Body of pancreas (tissue), 4 donors: ENCODE results near the gene DMXL1. TPM values are rescaled to one million over a fixed set of nuclear protein-coding genes. Genes with fewer than 3 reads are reported as not detected.

ENCODE experiments used
- ATAC-seq: fragments of 150-250 bp; one replicate; pipeline ENCODE4 v1.9.1; 2016
- DNase-seq, 4 donors: peaks; one replicate each; pipeline ENCODE4 v3.0.0-alpha.2; 2019
- H3K27ac ChIP-seq, 4 donors: fragments of 200-600 bp; sonication (generic); 1 replicate in 3 of 4; 2 replicates in 1 of 4; pipeline versions ENCODE4 v1.5.1 to v1.6.1; 2016 to 2019; ENCODE audit warnings: mild to moderate bottlenecking in 1 of 4, mixed read lengths in 1 of 4, moderate library complexity in 1 of 4
- H3K27me3 ChIP-seq, 2 donors: fragments of 200-600 bp; sonication (generic); one replicate each; pipeline ENCODE4 v1.6.0; 2016; ENCODE audit warnings: mild to moderate bottlenecking in 1 of 2
- H3K36me3 ChIP-seq, 2 donors: fragments of 200-600 bp; sonication (generic); replicated peaks in 1 of 2; 2 replicates each; pipeline ENCODE4 v1.5.1; 2016; ENCODE audit warnings: low read depth in 2 of 2; ENCODE audit not compliant: insufficient read depth in 1 of 2
- H3K4me1 ChIP-seq: fragments of 200-600 bp; sonication (generic); one replicate; pipeline ENCODE4 v1.6.0; 2016
- H3K4me3 ChIP-seq, 2 donors: fragments of 200-600 bp; sonication (generic); 1 replicate in 1 of 2; 2 replicates in 1 of 2; pipeline ENCODE4 v1.5.1; 2016 to 2019
- H3K9me3 ChIP-seq, 3 donors: fragments of 200-600 bp; sonication (generic); 1 replicate in 2 of 3; 2 replicates in 1 of 3; pipeline ENCODE4 v1.5.1; 2016
- POLR2A ChIP-seq, 3 donors: fragments of 450-650 bp; IDR thresholded peaks; one replicate each; pipeline ENCODE4 v1.6.1; 2016; ENCODE audit warnings: antibody characterized with exemption in 3 of 3, mild to moderate bottlenecking in 2 of 3
- WGBS, 2 donors: methylation state at CpG; one replicate each; pipeline ENCODE4 v1.1.5; 2017; 5-methylcytosine and 5-hydroxymethylcytosine counted together
- intact Hi-C: fragments of 100-400 bp; cut with DNase I; formaldehyde crosslinking; loops from one replicate; pipeline ENCODE4 v1.15.1; 2023
- total RNA-seq, 2 donors: library from RNA; depleted of rRNA; stranded (reverse); fragments of >200 nt; gene quantifications; one replicate each; pipeline ENCODE4 v1.1.0, GENCODE V29; 2016
- TF ChIP-seq, protein P1 (sequence below), 7 experiments: fragments of 450-650 bp in 4 of 7; fragments of 200-600 bp in 3 of 7; sonication (generic) in 3 of 7; IDR thresholded peaks; one replicate each; pipeline ENCODE4 v1.5.1; 2016 to 2019; ENCODE audit warnings: antibody characterized with exemption in 7 of 7

DMXL1 gene
- total RNA-seq, 2 donors from 2014 or later: 40.0 to 64.9 TPM

DNA sequence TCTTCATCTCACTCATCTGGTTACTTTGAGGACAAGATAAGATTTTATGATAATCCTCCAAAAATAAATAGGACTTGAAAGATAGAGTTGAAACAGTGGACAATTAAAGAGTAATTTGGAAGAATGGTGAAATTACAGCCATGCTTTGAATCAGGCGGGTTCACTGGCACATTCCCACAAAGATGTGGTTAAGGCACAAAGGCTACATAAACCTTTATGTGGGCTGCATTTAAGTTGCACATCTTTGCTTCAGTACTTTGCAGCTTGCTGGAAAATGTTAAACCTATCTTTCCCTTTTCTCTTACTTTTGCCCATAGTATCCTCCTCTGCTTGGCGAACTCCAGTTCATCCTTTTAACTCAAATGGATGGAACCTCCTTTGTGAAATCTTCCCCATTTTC, 192.8 kb downstream of the DMXL1 start:
- no peak for DNase-seq
- no peak for ATAC-seq
- H3K36me3 ChIP-seq: no peaks in the 10 kb centered on the region
- H3K27me3 ChIP-seq: no peaks in the 10 kb centered on the region
- WGBS, 2 donors: 96 to 98% methylated on average over 2 of the region's 2 CpGs
- H3K4me1 ChIP-seq: peaks cover 16% of the 10 kb centered on the region
- no peaks in the 10 kb centered on the region for H3K9me3 ChIP-seq
- H3K4me3 ChIP-seq: no peak overlapping the region
- intact Hi-C loops: no loop called here
- H3K27ac ChIP-seq: no peak overlapping the region
- TF ChIP-seq, protein P1, sequence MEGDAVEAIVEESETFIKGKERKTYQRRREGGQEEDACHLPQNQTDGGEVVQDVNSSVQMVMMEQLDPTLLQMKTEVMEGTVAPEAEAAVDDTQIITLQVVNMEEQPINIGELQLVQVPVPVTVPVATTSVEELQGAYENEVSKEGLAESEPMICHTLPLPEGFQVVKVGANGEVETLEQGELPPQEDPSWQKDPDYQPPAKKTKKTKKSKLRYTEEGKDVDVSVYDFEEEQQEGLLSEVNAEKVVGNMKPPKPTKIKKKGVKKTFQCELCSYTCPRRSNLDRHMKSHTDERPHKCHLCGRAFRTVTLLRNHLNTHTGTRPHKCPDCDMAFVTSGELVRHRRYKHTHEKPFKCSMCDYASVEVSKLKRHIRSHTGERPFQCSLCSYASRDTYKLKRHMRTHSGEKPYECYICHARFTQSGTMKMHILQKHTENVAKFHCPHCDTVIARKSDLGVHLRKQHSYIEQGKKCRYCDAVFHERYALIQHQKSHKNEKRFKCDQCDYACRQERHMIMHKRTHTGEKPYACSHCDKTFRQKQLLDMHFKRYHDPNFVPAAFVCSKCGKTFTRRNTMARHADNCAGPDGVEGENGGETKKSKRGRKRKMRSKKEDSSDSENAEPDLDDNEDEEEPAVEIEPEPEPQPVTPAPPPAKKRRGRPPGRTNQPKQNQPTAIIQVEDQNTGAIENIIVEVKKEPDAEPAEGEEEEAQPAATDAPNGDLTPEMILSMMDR (IDR thresholded peaks at IDR 0.05): no peak
- TF ChIP-seq POLR2A (IDR thresholded peaks at IDR 0.05): no peak

DNA sequence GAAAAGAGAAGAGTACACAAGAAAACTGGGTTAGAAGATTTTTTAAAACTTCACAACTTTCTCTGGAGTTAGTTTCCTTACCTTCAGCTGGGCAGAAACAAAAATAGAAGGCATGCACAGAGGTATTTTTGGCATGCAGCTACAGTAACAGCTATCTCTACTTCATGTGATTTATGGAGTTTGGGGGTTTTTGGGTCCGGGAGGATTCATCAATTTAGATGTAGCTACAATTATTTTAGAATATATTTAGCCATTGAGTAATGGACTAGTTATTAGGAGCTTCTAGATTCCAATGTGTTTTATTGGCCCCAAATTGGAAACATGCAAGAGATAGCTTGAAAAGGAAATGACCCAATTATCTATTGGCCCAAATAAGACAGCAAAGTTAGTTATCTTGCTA, 193.3 kb downstream of the DMXL1 start:
- Histone ChIP-seq H3K9me3 (no peaks in the 10 kb centered on the region), H3K36me3 (no peaks in the 10 kb centered on the region), H3K4me3 (no peak overlapping the region), H3K4me1 (peaks cover 16% of the 10 kb centered on the region), H3K27ac (no peak overlapping the region), H3K27me3 (no peaks in the 10 kb centered on the region)
- intact Hi-C loops: no loop called here
- DNase-seq: no peak
- 0% methylated on average over 1 of the region's 1 CpG for WGBS, 2 donors
- ATAC-seq: no peak
- no peak for TF ChIP-seq POLR2A (IDR thresholded peaks at IDR 0.05)

DNA sequence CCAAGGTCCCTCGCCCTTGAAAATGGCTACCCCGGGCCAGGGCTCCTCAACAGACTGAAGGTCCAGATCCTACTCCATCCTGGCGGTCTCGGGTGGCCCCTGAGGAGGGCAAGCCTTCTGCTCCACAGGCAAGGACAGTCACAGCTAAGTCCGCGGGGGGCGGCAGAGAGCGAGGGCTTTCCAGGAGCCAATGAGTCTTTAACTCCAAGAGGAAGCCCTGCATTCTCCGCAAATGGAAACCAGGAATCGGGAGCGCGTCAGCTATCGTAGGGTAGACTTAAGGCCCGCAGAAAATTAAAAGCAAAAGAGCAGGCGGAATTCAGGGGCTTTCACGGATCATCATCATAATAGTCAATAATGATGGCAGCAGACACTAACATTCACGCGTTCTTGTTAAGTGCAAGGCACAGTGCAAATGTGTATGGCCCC, 197.1 kb downstream of the DMXL1 start:
- intact Hi-C loops: no loop called here
- Histone ChIP-seq H3K4me3 (peak overlapping the region; percentile 52 to 54), H3K4me1 (peaks cover 46% of the 10 kb centered on the region), H3K27me3 (no peaks in the 10 kb centered on the region), H3K9me3 (no peaks in the 10 kb centered on the region), H3K27ac (peak overlapping the region; percentile 91 to 95 (median 92)), H3K36me3 (no peaks in the 10 kb centered on the region)
- WGBS, 2 donors: 4 to 13% methylated on average over 10 to 18 of the region's 18 CpGs
- ATAC-seq (peak; percentile 83), DNase-seq (peak; percentile 89 to 95 (median 92))
- TF ChIP-seq, protein P1 (IDR thresholded peaks at IDR 0.05): peak in 5 of 7 experiments; percentile 18 to 66 (median 40)
- TF ChIP-seq POLR2A (IDR thresholded peaks at IDR 0.05): no peak

DNA sequence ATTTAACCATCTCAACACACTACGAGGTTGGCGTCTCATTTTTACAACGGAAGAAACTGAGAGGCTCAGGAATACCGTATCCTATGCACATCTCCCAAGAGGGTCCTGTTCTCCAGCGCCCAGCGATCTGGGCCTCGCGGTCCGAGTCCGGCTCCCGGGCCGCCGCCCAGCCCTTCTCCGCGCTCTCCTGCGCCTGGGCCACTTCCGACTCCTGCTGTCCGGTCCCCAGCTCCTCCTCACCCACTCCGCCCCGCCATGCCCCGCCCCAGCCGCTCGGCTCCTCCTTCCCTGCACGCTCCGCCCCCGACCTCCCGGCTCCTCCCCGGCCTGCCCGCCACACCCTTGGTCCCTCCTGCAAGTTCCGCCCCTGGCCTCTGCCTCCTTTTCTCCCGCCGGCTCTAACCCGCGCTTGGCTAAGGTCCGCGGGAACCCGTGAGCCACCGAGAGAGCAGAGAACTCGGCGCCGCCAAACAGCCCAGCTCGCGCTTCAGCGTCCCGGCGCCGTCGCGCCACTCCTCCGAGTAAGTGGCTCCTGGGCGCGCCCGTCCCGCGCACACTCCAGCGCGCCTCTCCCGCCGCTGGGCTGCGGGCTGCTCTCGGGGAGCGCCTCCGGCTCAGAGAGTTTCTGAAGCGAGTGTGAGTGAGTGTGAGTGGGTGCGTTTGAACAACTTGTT, 197.6 kb downstream of the DMXL1 start:
- DNase-seq (peak; percentile 96 to 98 (median 96)), ATAC-seq (peak; percentile 95)
- Histone ChIP-seq H3K4me3 (peak overlapping the region; percentile 52 to 54), H3K9me3 (no peaks in the 10 kb centered on the region), H3K36me3 (no peaks in the 10 kb centered on the region), H3K4me1 (peaks cover 52% of the 10 kb centered on the region), H3K27me3 (no peaks in the 10 kb centered on the region), H3K27ac (peak overlapping the region; percentile 91 to 95 (median 92))
- TF ChIP-seq POLR2A (IDR thresholded peaks at IDR 0.05): peak; percentile 93 to 98 (median 96)
- TF ChIP-seq, protein P1 (IDR thresholded peaks at IDR 0.05): peak in 2 of 7 experiments; percentile 18 to 32
- 1% methylated on average over 34 to 65 of the region's 65 CpGs for WGBS, 2 donors
- intact Hi-C loops: no loop called here

DNA sequence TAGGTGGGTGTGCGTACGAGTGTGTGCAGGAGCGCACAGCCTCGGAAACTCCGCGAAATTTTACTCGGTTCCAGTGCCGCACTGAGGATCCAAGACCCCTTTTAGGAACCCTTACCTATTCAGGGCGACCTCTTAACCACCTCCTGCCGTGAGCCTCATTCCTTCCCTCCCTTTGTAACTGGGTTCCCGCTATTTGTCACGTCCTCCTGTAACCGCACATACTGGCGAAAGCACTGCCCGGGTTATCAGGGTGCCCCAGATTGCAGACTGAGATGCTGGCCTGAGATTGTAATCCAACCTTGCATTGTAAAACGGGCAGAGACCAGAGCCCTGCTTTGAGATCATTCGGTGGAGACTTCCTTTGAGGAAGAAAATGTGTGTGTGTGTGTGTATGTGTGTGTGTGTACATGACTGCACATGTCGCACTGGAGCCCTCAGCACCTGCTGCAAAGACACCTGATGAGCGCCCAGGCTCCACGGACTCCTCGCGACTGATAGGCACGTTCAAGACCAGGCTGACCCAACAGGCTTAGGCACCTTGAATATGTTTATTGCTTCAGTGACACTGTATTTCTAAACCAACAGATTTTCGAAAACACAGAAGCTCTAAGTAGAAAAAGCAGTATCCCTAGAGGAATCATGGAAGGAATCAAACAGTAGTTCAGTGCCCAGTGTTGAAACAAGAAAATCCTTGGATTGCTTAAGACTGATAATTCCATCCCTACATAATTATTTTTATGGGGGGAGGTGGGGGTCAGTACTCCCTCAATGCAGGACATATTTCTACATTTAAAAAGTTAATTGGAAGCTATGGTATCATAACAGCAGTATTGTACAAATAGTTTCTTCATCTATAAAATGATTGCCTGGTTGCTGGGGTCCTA, 198.4 kb downstream of the DMXL1 start:
- Histone ChIP-seq H3K4me3 (peak overlapping the region; percentile 25 to 52), H3K4me1 (peaks cover 60% of the 10 kb centered on the region), H3K36me3 (no peaks in the 10 kb centered on the region), H3K27ac (peak overlapping the region; percentile 91 to 95 (median 92)), H3K27me3 (no peaks in the 10 kb centered on the region), H3K9me3 (no peaks in the 10 kb centered on the region)
- peak; percentile 46 to 65 (median 54) for DNase-seq
- no peak for TF ChIP-seq POLR2A (IDR thresholded peaks at IDR 0.05)
- TF ChIP-seq, protein P1 (IDR thresholded peaks at IDR 0.05): no peak
- ATAC-seq: peak; percentile 2
- 2 to 3% methylated on average over 24 of the region's 24 CpGs for WGBS, 2 donors
- intact Hi-C loops: no loop called here
